Sciatic nerve (tissue), 2 donors: ENCODE data around the gene PSD. TPM values are rescaled to one million over a fixed set of nuclear protein-coding genes. Genes with fewer than 3 reads are reported as not detected.
A peak's percentile ranks its signal among the peaks of the same experiment; 100 is the strongest.

Experiments
- ATAC-seq: fragments of 200-7000 bp; cut with Tn5 transposase; one replicate; pipeline ENCODE4 v1.9.1; 2020; ENCODE audit warnings: mild to moderate bottlenecking, moderate library complexity
- DNase-seq: peaks from one replicate; pipeline ENCODE4 v3.0.0-alpha.2; 2020; ENCODE audit warnings: low spot score
- intact Hi-C: fragments of 100-400 bp; cut with DNase I; formaldehyde crosslinking; loops from one replicate; pipeline ENCODE4 v1.14.2; 2022
- total RNA-seq: library from RNA; stranded (reverse); fragmentation: NEBNext Ultra II Directional; extraction: Animal tissue kit (Norgen Biotek cat#: 25700); gene quantifications from one replicate; pipeline ENCODE4 v1.2.1, GENCODE V29; 2021
- donor health status: DM: no; HTN: no; CAD: no.
- donor health status: DM: no; HTN: no; CAD: no.

The PSD gene
- total RNA-seq, 1 donor from 2014 or later: 1.9 TPM

- ATAC-seq (peak; percentile 22), DNase-seq (peak; percentile 64)
- intact Hi-C loops: no loop called here
These were observed 9.6 kb downstream of the PSD start for GRCh38 chr10:102408728-102409603.

- intact Hi-C loops: no loop called here
- no peak for DNase-seq
- no peak for ATAC-seq
These were observed 10.4 kb downstream of the PSD start for GRCh38 chr10:102408131-102408727.

GRCh38 chr10:102407425-102408130, 11.0 kb downstream of the PSD start:
- intact Hi-C loops: no loop called here
- ATAC-seq (no peak), DNase-seq (no peak)

GRCh38 chr10:102406815-102407214, 11.8 kb downstream of the PSD start:
- DNase-seq: no peak

GRCh38 chr10:102405632-102406031, 13.0 kb downstream of the PSD start:
- ATAC-seq: no peak
- DNase-seq: no peak
- intact Hi-C loops: no loop called here

More at GRCh38 chr10:102406815-102407214, 11.8 kb downstream of the PSD start:
- intact Hi-C loops: no loop called here
- ATAC-seq: no peak

GRCh38 chr10:102405108-102405571, 13.4 kb downstream of the PSD start:
- ATAC-seq (no peak), DNase-seq (no peak)
- intact Hi-C loops: no loop called here

GRCh38 chr10:102404361-102405107, 14.1 kb downstream of the PSD start:
- intact Hi-C loops: no loop called here
- DNase-seq (no peak), ATAC-seq (no peak)

- ATAC-seq: no peak
- DNase-seq: no peak
- intact Hi-C loops: no loop called here
These were observed 15.5 kb downstream of the PSD start for GRCh38 chr10:102403115-102403514.

GRCh38 chr10:102402512-102402896, 16.1 kb downstream of the PSD start:
- no peak for ATAC-seq
- intact Hi-C loops: no loop called here
- no peak for DNase-seq

GRCh38 chr10:102401735-102402511, 16.7 kb downstream of the PSD start:
- intact Hi-C loops: no loop called here
- DNase-seq (peak; percentile 59), ATAC-seq (no peak)

GRCh38 chr10:102401342-102401654, 17.3 kb downstream of the PSD start:
- ATAC-seq: no peak
- no peak for DNase-seq
- intact Hi-C loops: no loop called here

- DNase-seq (no peak), ATAC-seq (no peak)
- intact Hi-C loops: no loop called here
These were observed 17.8 kb downstream of the PSD start for GRCh38 chr10:102400598-102401341.

- ATAC-seq (no peak), DNase-seq (no peak)
- intact Hi-C loops: no loop called here
These were observed 18.5 kb downstream of the PSD start for GRCh38 chr10:102400076-102400475.

- ATAC-seq: peak; percentile 75
- DNase-seq: peak; percentile 94
- intact Hi-C loops: loop anchor here (10.0 kb wide), 1 partner anchor 75 kb away; no protein-coding TSS in a partner anchor
These were observed 19.2 kb downstream of the PSD start for GRCh38 chr10:102399217-102400021.

GRCh38 chr10:102398172-102399020, 20.2 kb downstream of the PSD start:
- intact Hi-C loops: loop anchor here (10.0 kb wide), 1 partner anchor 76 kb away; no protein-coding TSS in a partner anchor
- no peak for DNase-seq
- ATAC-seq: no peak
